Hematopoietic multipotent progenitor cell (in vitro differentiated cells): ENCODE data around the gene FADS6. TPM values are rescaled to one million over a fixed set of nuclear protein-coding genes. Genes with fewer than 3 reads are reported as not detected.

Experiments used
- DNase-seq, 3 donors: peaks; one replicate each; pipeline ENCODE4 v3.0.0-alpha.2; 2011 to 2015; ENCODE audit warnings: low read depth in 2 of 3, low spot score in 2 of 3
- total RNA-seq: library from RNA; depleted of rRNA; stranded (reverse); fragments of >200 nt; gene quantifications from one replicate; pipeline ENCODE4 v1.2.3, GENCODE V29; 2012

FADS6 gene
- total RNA-seq, 1 donor: not detected

- DNase-seq: no peak
These were observed 57.2 kb downstream of the FADS6 start for GRCh38 chr17:74836191-74836590.

GRCh38 chr17:74833501-74834377, 59.7 kb downstream of the FADS6 start:
- DNase-seq: peak in 1 of 3 donors; percentile 10

- no peak for DNase-seq
These were observed 61.0 kb downstream of the FADS6 start for GRCh38 chr17:74832421-74832820.

GRCh38 chr17:74831444-74832146, 61.8 kb downstream of the FADS6 start:
- DNase-seq: no peak

GRCh38 chr17:74830861-74831260, 62.6 kb downstream of the FADS6 start:
- no peak for DNase-seq

- no peak for DNase-seq
These were observed 65.6 kb downstream of the FADS6 start for GRCh38 chr17:74827800-74828199.

Other genes with a start within 250 kb of the FADS6 start
- 25.3 TPM for gene CD300LF, start 180.7 kb downstream of the FADS6 start, total RNA-seq
- gene RAB37, start 156.4 kb downstream of the FADS6 start, total RNA-seq: 79.7 TPM
- gene NHERF1, start 145.0 kb downstream of the FADS6 start, total RNA-seq: 74.6 TPM
- gene NAT9, start 117.3 kb downstream of the FADS6 start, total RNA-seq: 37.4 TPM
- 0.27 TPM for gene GRIN2C, start 33.7 kb downstream of the FADS6 start, total RNA-seq
- gene FDXR, start 20.6 kb downstream of the FADS6 start, total RNA-seq: 8.9 TPM
- under 0.01 TPM for gene USH1G, start 29.6 kb upstream of the FADS6 start, total RNA-seq
- gene OTOP2, start 30.6 kb upstream of the FADS6 start, total RNA-seq: not detected
- gene OTOP3, start 42.3 kb upstream of the FADS6 start, total RNA-seq: not detected
- 1.1 TPM for gene HID1, start 79.1 kb upstream of the FADS6 start, total RNA-seq
- gene CDR2L, start 94.0 kb upstream of the FADS6 start, total RNA-seq: 2.2 TPM
- gene MRPL58, start 119.0 kb upstream of the FADS6 start, total RNA-seq: 16.7 TPM
- 73.5 TPM for gene ATP5PD, start 153.3 kb upstream of the FADS6 start, total RNA-seq
- 18.6 TPM for gene KCTD2, start 153.6 kb upstream of the FADS6 start, total RNA-seq
- 47.4 TPM for gene SLC16A5, start 194.3 kb upstream of the FADS6 start, total RNA-seq
- gene ARMC7, start 216.3 kb upstream of the FADS6 start, total RNA-seq: 10.8 TPM
- gene NT5C, start 238.1 kb upstream of the FADS6 start, total RNA-seq: 87.5 TPM